Neural cell (in vitro differentiated cells): ENCODE measurements around the gene TBCC. TPM values are rescaled to one million over a fixed set of nuclear protein-coding genes. Genes with fewer than 3 reads are reported as not detected.

Experiments used
- H2AFZ ChIP-seq: fragments of 200-600, 300-800 bp; sonication (generic), shearing (Covaris generic); 2 replicates; pipeline ENCODE4 v1.6.0; 2014; ENCODE audit warnings: low read depth, mild to moderate bottlenecking, antibody characterized with exemption, low read length, moderate library complexity
- H3F3A ChIP-seq: fragments of 200-600 bp; shearing (Covaris generic); 2 replicates; pipeline ENCODE4 v1.6.1; 2016; ENCODE audit warnings: mild to moderate bottlenecking, moderate library complexity, mixed read lengths, antibody characterized with exemption, low read length; ENCODE audit not compliant: insufficient read depth, poor library complexity, severe bottlenecking
- H3K27ac ChIP-seq: fragments of 200-600, 300-800 bp; sonication (generic), shearing (Covaris generic); 2 replicates; pipeline ENCODE4 v1.5.1; 2014; ENCODE audit warnings: mild to moderate bottlenecking, low read length, moderate library complexity
- H3K27me3 ChIP-seq: fragments of 300-800, 200-600 bp; sonication (generic), shearing (Covaris generic); 2 replicates; pipeline ENCODE4 v1.6.0; 2014; ENCODE audit warnings: mild to moderate bottlenecking, low read depth, low read length, moderate library complexity; ENCODE audit not compliant: insufficient read depth
- H3K36me3 ChIP-seq: fragments of 300-800, 200-600 bp; sonication (generic), shearing (Covaris generic); 2 replicates; pipeline ENCODE4 v1.5.1; 2014; ENCODE audit warnings: mild to moderate bottlenecking, antibody characterized with exemption, low read length, moderate library complexity; ENCODE audit not compliant: insufficient read depth
- H3K4me2 ChIP-seq: fragments of 300-800, 200-600 bp; sonication (generic), shearing (Covaris generic); 2 replicates; pipeline ENCODE4 v1.6.0; 2014; ENCODE audit warnings: mild to moderate bottlenecking, low read length
- H3K4me3 ChIP-seq: fragments of 300-800, 200-600 bp; sonication (generic), shearing (Covaris generic); 2 replicates; pipeline ENCODE4 v1.5.1; 2014; ENCODE audit warnings: mild to moderate bottlenecking, low read length, moderate library complexity
- H3K79me2 ChIP-seq: fragments of 200-600 bp; shearing (Covaris generic); replicated peaks from 2 replicates; pipeline ENCODE4 v1.6.0; 2014; ENCODE audit warnings: mild to moderate bottlenecking, low read length, moderate library complexity; ENCODE audit not compliant: insufficient read depth
- H3K9ac ChIP-seq: fragments of 300-800, 200-600 bp; sonication (generic), shearing (Covaris generic); 2 replicates; pipeline ENCODE4 v1.6.1; 2016; ENCODE audit warnings: mild to moderate bottlenecking, low read length, mixed read lengths
- H3K9me2 ChIP-seq: fragments of 200-600 bp; shearing (Covaris generic); 2 replicates; pipeline ENCODE4 v1.6.1; 2016; ENCODE audit warnings: mild to moderate bottlenecking, low read length, mixed read lengths; ENCODE audit not compliant: insufficient read depth
- H3K9me3 ChIP-seq: fragments of 200-600, 300-800 bp; sonication (generic), shearing (Covaris generic); 2 replicates; pipeline ENCODE4 v1.6.1; 2016; ENCODE audit warnings: mild to moderate bottlenecking, mixed run types, low read length, moderate library complexity, mixed read lengths
- H4K20me1 ChIP-seq: fragments of 200-600 bp; shearing (Covaris generic); 2 replicates; pipeline ENCODE4 v1.6.1; 2016; ENCODE audit warnings: mild to moderate bottlenecking, mixed run types; ENCODE audit not compliant: insufficient read depth
- EP300 ChIP-seq: fragments of 450-650 bp; conservative IDR thresholded peaks from 2 replicates; pipeline ENCODE4 v1.6.1; 2014; ENCODE audit warnings: antibody characterized with exemption, mild to moderate bottlenecking, moderate library complexity; ENCODE audit not compliant: poor library complexity, severe bottlenecking
- EZH2 ChIP-seq: fragments of 200-600, 300-800 bp; shearing (Covaris generic), sonication (generic); IDR thresholded peaks from 2 replicates; pipeline ENCODE4 v1.6.1; 2014; ENCODE audit warnings: antibody characterized with exemption, low read length, borderline replicate concordance, mild to moderate bottlenecking; ENCODE audit not compliant: insufficient read depth, poor library complexity, severe bottlenecking
- MXI1 ChIP-seq: fragments of 450-650 bp; conservative IDR thresholded peaks from 2 replicates; pipeline ENCODE4 v1.6.1; 2014; ENCODE audit warnings: antibody characterized with exemption, mild to moderate bottlenecking; ENCODE audit not compliant: poor library complexity, severe bottlenecking
- POLR2AphosphoS5 ChIP-seq: IDR thresholded peaks from 2 replicates; pipeline ENCODE4 v1.6.1; 2012
- RAD21 ChIP-seq: fragments of 450-650 bp; conservative IDR thresholded peaks from 2 replicates; pipeline ENCODE4 v1.6.1; 2014; ENCODE audit warnings: antibody characterized with exemption, mild to moderate bottlenecking, moderate library complexity
- SMC3 ChIP-seq: fragments of 450-650 bp; conservative IDR thresholded peaks from 2 replicates; pipeline ENCODE4 v1.6.1; 2014; ENCODE audit warnings: antibody characterized with exemption, mild to moderate bottlenecking, moderate library complexity; ENCODE audit not compliant: poor library complexity
- TAF1 ChIP-seq: IDR thresholded peaks from 2 replicates; pipeline ENCODE4 v1.6.1; 2012; ENCODE audit warnings: low read depth
- polyA plus RNA-seq: library from polyadenylated mRNA; depleted of rRNA; stranded (reverse); fragments of >200 nt; gene quantifications from 2 replicates; pipeline ENCODE4 v1.2.3, GENCODE V29; 2014
- TF ChIP-seq, protein P1 (sequence below): fragments of 450-650 bp; IDR thresholded peaks from 2 replicates; pipeline ENCODE4 v1.5.1; 2014; ENCODE audit warnings: antibody characterized with exemption, mild to moderate bottlenecking, moderate library complexity; ENCODE audit not compliant: poor library complexity, severe bottlenecking
- TF ChIP-seq, protein P2 (sequence below): IDR thresholded peaks from 2 replicates; pipeline ENCODE4 v1.6.1; 2012; ENCODE audit warnings: borderline replicate concordance

TBCC gene
- polyA plus RNA-seq, 1 donor from 2014 or later: 112 TPM

DNA sequence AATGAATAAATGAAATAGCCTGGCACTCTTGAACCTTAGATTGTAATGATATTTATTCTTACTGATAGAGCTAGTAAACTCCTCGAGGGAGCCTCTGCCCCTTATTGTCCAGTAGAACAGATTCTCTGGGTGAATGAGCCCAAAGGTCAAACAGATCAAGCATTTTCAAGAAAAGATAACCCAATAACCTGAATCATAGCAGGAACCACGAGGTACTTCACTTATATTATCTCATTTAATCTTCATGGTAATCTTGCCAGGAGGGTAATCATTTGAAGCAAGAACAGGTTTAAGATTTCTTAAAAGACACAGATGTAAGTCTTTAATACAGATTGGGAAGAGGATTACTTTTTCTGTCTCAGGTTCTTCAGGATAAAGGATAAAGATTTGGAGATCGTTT is 17.0 kb upstream of the TBCC start:
- H4K20me1 ChIP-seq: no peaks in the 10 kb centered on the region
- no peak overlapping the region for H3K4me3 ChIP-seq
- no peaks in the 10 kb centered on the region for H3K9me3 ChIP-seq
- no peak overlapping the region for H3K9ac ChIP-seq
- TF ChIP-seq EZH2 (no peak), SMC3 (no peak)
- no peaks in the 10 kb centered on the region for H3K9me2 ChIP-seq
- H3K79me2 ChIP-seq: no peaks in the 10 kb centered on the region
- no peak overlapping the region for H3K27ac ChIP-seq
- no peak overlapping the region for H2AFZ ChIP-seq
- no peak overlapping the region for H3K4me2 ChIP-seq
- H3K27me3 ChIP-seq: no peaks in the 10 kb centered on the region
- H3K36me3 ChIP-seq: no peaks in the 10 kb centered on the region
- no peaks in the 10 kb centered on the region for H3F3A ChIP-seq

DNA sequence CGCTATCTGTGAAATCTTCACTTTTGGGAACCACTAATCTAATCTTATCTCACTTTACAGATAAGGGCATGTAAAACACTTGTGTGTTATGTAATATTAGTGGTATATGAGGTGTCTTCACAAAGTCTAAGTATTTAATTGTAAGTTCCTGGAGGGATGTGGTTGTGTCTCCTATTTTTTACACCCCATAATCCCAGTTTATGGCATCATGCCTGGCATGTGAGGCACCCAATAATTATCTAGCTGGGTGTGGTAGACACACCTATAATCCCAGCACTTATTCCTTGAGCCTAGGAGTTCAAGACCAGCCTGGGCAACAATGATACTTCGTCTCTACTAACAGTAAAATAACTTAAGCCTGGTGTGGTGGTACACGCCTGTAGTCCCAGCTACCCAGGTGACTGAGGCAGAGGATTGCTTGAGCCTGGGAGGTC is 16.5 kb upstream of the TBCC start:
- H3K9ac ChIP-seq: no peak overlapping the region
- no peak overlapping the region for H3K4me3 ChIP-seq
- H2AFZ ChIP-seq: no peak overlapping the region
- H3F3A ChIP-seq: no peaks in the 10 kb centered on the region
- H3K9me3 ChIP-seq: no peaks in the 10 kb centered on the region
- no peak overlapping the region for H3K4me2 ChIP-seq
- H3K27me3 ChIP-seq: no peaks in the 10 kb centered on the region
- no peaks in the 10 kb centered on the region for H3K9me2 ChIP-seq
- H4K20me1 ChIP-seq: no peaks in the 10 kb centered on the region
- TF ChIP-seq MXI1: no peak
- no peak for TF ChIP-seq SMC3
- TF ChIP-seq EZH2: no peak
- TF ChIP-seq POLR2AphosphoS5: no peak
- TF ChIP-seq, protein P1, sequence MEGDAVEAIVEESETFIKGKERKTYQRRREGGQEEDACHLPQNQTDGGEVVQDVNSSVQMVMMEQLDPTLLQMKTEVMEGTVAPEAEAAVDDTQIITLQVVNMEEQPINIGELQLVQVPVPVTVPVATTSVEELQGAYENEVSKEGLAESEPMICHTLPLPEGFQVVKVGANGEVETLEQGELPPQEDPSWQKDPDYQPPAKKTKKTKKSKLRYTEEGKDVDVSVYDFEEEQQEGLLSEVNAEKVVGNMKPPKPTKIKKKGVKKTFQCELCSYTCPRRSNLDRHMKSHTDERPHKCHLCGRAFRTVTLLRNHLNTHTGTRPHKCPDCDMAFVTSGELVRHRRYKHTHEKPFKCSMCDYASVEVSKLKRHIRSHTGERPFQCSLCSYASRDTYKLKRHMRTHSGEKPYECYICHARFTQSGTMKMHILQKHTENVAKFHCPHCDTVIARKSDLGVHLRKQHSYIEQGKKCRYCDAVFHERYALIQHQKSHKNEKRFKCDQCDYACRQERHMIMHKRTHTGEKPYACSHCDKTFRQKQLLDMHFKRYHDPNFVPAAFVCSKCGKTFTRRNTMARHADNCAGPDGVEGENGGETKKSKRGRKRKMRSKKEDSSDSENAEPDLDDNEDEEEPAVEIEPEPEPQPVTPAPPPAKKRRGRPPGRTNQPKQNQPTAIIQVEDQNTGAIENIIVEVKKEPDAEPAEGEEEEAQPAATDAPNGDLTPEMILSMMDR: no peak
- TF ChIP-seq TAF1: no peak
- TF ChIP-seq, protein P2, sequence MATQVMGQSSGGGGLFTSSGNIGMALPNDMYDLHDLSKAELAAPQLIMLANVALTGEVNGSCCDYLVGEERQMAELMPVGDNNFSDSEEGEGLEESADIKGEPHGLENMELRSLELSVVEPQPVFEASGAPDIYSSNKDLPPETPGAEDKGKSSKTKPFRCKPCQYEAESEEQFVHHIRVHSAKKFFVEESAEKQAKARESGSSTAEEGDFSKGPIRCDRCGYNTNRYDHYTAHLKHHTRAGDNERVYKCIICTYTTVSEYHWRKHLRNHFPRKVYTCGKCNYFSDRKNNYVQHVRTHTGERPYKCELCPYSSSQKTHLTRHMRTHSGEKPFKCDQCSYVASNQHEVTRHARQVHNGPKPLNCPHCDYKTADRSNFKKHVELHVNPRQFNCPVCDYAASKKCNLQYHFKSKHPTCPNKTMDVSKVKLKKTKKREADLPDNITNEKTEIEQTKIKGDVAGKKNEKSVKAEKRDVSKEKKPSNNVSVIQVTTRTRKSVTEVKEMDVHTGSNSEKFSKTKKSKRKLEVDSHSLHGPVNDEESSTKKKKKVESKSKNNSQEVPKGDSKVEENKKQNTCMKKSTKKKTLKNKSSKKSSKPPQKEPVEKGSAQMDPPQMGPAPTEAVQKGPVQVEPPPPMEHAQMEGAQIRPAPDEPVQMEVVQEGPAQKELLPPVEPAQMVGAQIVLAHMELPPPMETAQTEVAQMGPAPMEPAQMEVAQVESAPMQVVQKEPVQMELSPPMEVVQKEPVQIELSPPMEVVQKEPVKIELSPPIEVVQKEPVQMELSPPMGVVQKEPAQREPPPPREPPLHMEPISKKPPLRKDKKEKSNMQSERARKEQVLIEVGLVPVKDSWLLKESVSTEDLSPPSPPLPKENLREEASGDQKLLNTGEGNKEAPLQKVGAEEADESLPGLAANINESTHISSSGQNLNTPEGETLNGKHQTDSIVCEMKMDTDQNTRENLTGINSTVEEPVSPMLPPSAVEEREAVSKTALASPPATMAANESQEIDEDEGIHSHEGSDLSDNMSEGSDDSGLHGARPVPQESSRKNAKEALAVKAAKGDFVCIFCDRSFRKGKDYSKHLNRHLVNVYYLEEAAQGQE: no peak
- TF ChIP-seq EP300: no peak
- no peak for TF ChIP-seq RAD21
- H3K79me2 ChIP-seq: no peaks in the 10 kb centered on the region
- H3K36me3 ChIP-seq: no peaks in the 10 kb centered on the region
- no peak overlapping the region for H3K27ac ChIP-seq
